ENCODE measurements around the gene ZNF804A. TPM values are rescaled to one million over a fixed set of nuclear protein-coding genes. Genes with fewer than 3 reads are reported as not detected.

ZNF804A gene
- total and polyA plus RNA-seq, 2 of the 4 experiments (the other 2 are of a cell fraction), result 2.2 to 2.7 TPM

DNA sequence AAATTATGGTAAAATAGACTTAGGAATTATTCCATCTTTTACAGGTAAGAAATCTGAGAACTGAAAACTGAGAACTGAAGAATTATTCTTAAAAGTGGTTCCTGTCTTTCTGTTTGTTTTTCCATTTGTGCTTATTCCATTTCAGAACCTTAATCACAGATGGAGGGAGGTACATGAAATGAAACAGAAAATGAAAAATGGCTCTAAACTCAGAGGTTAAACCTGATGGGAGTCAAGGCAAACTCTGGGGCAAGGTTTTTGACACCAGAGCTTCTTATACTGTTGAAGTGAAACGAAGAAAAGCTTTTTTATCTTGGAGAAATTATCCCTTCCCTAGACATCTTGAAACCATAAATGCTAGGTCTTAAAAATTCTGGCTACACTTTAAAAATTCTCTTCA, 182.1 kb downstream of the ZNF804A start:
- Histone ChIP-seq H3K14ac (replicated peaks; ENCODE audit: low read depth, low read length) (no peak overlapping the region), H3K79me1 (ENCODE audit: low read depth in 1 of 2, low read length in 2 of 2) (no peaks in the 10 kb centered on the region; a peak in 1 of 4 replicates), H3K4ac (ENCODE audit: low read depth, low read length) (no peak overlapping the region), H3K23ac (ENCODE audit: low read depth, low read length) (no peak overlapping the region), H4K8ac (ENCODE audit: low read depth in 2 of 2, low read length in 2 of 2) (no peak overlapping the region), H4K91ac (ENCODE audit: insufficient read depth, low read depth, low read length) (no peak overlapping the region), H3K9me3 (ENCODE audit: control insufficient read depth, insufficient read depth, low read length) (no peaks in the 10 kb centered on the region), H3K27me3 (ENCODE audit: control insufficient read depth, insufficient read depth, low read length) (no peaks in the 10 kb centered on the region), H2BK15ac (ENCODE audit: low read depth, low read length) (no peak overlapping the region), H3K4me1 (ENCODE audit: control insufficient read depth, insufficient read depth, low read length) (no peaks in the 10 kb centered on the region), H4K20me1 (ENCODE audit: insufficient read depth, low read length) (no peaks in the 10 kb centered on the region), H2BK120ac (ENCODE audit: low read depth, low read length) (no peak overlapping the region), H3K27ac (ENCODE audit: insufficient read depth, low read length) (no peak overlapping the region), H3K4me2 (ENCODE audit: low read depth, low read length) (no peak overlapping the region), H4K5ac (ENCODE audit: low read depth, low read length) (no peak overlapping the region), H3K9ac (ENCODE audit: low read depth, low read length) (no peak overlapping the region), H3K36me3 (ENCODE audit: control insufficient read depth, insufficient read depth, low read length) (no peaks in the 10 kb centered on the region), H2AK5ac (ENCODE audit: low read depth, low read length) (no peak overlapping the region), H3K9me1 (ENCODE audit: insufficient read depth, low read length) (no peaks in the 10 kb centered on the region), H3K56ac (ENCODE audit: extremely low read depth, insufficient read depth, low read length) (no peak overlapping the region), H2AFZ (replicated peaks; ENCODE audit: low read length, poor library complexity) (no peak overlapping the region), H3K18ac (ENCODE audit: low read depth, low read length) (no peak overlapping the region), H3K4me3 (ENCODE audit: insufficient read depth, low read depth, low read length) (no peak overlapping the region), H2BK20ac (ENCODE audit: low read depth, low read length) (no peak overlapping the region), H2BK5ac (ENCODE audit: low read depth, low read length, poor library complexity, severe bottlenecking) (no peak overlapping the region), H2AK9ac (replicated peaks; ENCODE audit: low read depth, low read length, poor library complexity) (no peak overlapping the region)
- TF ChIP-seq POLR2A (IDR thresholded peaks at IDR 0.05; ENCODE audit: low read depth, low read length) (no peak), RFX5 (IDR thresholded peaks at IDR 0.05; ENCODE audit: low read depth, low read length) (no peak), BHLHE40 (IDR thresholded peaks at IDR 0.05; ENCODE audit: low read depth, low read length) (no peak), RAD21 (IDR thresholded peaks at IDR 0.05; ENCODE audit: low read length) (no peak), MAFK (IDR thresholded peaks at IDR 0.05; ENCODE audit: low read depth, low read length) (no peak), FOS (IDR thresholded peaks at IDR 0.05; ENCODE audit: low read depth, low read length) (no peak), MXI1 (IDR thresholded peaks at IDR 0.05; ENCODE audit: borderline replicate concordance, low read depth, low read length) (no peak), MAZ (IDR thresholded peaks at IDR 0.05; ENCODE audit: borderline replicate concordance, low read depth, low read length) (no peak), CHD1 (IDR thresholded peaks at IDR 0.05; ENCODE audit: low read depth, low read length) (no peak), RCOR1 (IDR thresholded peaks at IDR 0.05; ENCODE audit: insufficient replicate concordance, low read length) (no peak), NFE2L2 (IDR thresholded peaks at IDR 0.05; ENCODE audit: low read depth, low read length) (no peak), CEBPB (IDR thresholded peaks at IDR 0.05; ENCODE audit: low read depth, low read length) (no peak), SMC3 (IDR thresholded peaks at IDR 0.05; ENCODE audit: low read depth, low read length) (no peak)
- TF ChIP-seq, protein P1, sequence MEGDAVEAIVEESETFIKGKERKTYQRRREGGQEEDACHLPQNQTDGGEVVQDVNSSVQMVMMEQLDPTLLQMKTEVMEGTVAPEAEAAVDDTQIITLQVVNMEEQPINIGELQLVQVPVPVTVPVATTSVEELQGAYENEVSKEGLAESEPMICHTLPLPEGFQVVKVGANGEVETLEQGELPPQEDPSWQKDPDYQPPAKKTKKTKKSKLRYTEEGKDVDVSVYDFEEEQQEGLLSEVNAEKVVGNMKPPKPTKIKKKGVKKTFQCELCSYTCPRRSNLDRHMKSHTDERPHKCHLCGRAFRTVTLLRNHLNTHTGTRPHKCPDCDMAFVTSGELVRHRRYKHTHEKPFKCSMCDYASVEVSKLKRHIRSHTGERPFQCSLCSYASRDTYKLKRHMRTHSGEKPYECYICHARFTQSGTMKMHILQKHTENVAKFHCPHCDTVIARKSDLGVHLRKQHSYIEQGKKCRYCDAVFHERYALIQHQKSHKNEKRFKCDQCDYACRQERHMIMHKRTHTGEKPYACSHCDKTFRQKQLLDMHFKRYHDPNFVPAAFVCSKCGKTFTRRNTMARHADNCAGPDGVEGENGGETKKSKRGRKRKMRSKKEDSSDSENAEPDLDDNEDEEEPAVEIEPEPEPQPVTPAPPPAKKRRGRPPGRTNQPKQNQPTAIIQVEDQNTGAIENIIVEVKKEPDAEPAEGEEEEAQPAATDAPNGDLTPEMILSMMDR (conservative IDR thresholded peaks at IDR 0.05; ENCODE audit: low read depth, low read length), result no peak
- TF ChIP-seq, protein P2, sequence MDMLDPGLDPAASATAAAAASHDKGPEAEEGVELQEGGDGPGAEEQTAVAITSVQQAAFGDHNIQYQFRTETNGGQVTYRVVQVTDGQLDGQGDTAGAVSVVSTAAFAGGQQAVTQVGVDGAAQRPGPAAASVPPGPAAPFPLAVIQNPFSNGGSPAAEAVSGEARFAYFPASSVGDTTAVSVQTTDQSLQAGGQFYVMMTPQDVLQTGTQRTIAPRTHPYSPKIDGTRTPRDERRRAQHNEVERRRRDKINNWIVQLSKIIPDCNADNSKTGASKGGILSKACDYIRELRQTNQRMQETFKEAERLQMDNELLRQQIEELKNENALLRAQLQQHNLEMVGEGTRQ (IDR thresholded peaks at IDR 0.05; ENCODE audit: low read depth, low read length), result no peak
- TF ChIP-seq, protein P3, sequence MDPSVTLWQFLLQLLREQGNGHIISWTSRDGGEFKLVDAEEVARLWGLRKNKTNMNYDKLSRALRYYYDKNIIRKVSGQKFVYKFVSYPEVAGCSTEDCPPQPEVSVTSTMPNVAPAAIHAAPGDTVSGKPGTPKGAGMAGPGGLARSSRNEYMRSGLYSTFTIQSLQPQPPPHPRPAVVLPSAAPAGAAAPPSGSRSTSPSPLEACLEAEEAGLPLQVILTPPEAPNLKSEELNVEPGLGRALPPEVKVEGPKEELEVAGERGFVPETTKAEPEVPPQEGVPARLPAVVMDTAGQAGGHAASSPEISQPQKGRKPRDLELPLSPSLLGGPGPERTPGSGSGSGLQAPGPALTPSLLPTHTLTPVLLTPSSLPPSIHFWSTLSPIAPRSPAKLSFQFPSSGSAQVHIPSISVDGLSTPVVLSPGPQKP (IDR thresholded peaks at IDR 0.05; ENCODE audit: borderline replicate concordance, low read depth, low read length), result no peak
- BruUV-seq (replicated peaks), result no TSS peak
- ChIA-PET CTCF (interaction anchor here (0.6 kb wide), 1 partner anchor 15 kb away, joined by 3 read pairs; no protein-coding TSS in a partner anchor), POLR2A (ENCODE audit: unreplicated experiment) (no interaction called here)
- WGBS, 2 experiments (ENCODE audit: extremely low coverage in 2 of 2, insufficient read length in 1 of 2), result no CpG with 5 or more reads among the region's 1 CpG
- in situ Hi-C loops (cut with MboI; ENCODE audit: low sequenced_read_pairs), result no loop called here
- intact Hi-C loops (cut with micrococcal nuclease), result no loop called here
- dilution Hi-C loops (cut with HindIII; ENCODE audit: low sequenced_read_pairs, unreplicated experiment), result no loop called here
- ATAC-seq (ENCODE audit: low read depth) (no peak), DNase-seq (no peak)
